T-helper 17 cell (primary cell): ENCODE measurements around the gene UBALD2. TPM values are rescaled to one million over a fixed set of nuclear protein-coding genes. Genes with fewer than 3 reads are reported as not detected.
A peak's percentile ranks its signal among the peaks of the same experiment; 100 is the strongest.

ENCODE experiments used
- ATAC-seq: fragments of 150-1000 bp; cut with Tn5 transposase; 2 replicates; pipeline ENCODE4 v1.10.0; 2021; ENCODE audit warnings: mild to moderate bottlenecking, moderate library complexity
- DNase-seq, 3 donors: peaks; one replicate each; pipeline versions ENCODE4 v3.0.0 to v3.0.0-alpha.2; 2020 to 2021
- H3K9me3 ChIP-seq: one replicate; pipeline ENCODE4 v1.7.0; 2013; ENCODE audit warnings: low read length, mild to moderate bottlenecking; ENCODE audit not compliant: control insufficient read depth, poor library complexity, severe bottlenecking
- H3K27ac Mint-ChIP-seq: one replicate; pipeline ENCODE4 v1.8.0; 2022; ENCODE audit warnings: mild to moderate bottlenecking, moderate library complexity, mixed read lengths
- H3K27me3 Mint-ChIP-seq: one replicate; pipeline ENCODE4 v1.8.0; 2022; ENCODE audit warnings: mixed read lengths
- H3K36me3 Mint-ChIP-seq: one replicate; pipeline ENCODE4 v1.8.0; 2022; ENCODE audit warnings: low read depth, mixed read lengths
- H3K4me1 Mint-ChIP-seq: one replicate; pipeline ENCODE4 v1.8.0; 2022; ENCODE audit warnings: mild to moderate bottlenecking, mixed read lengths
- H3K4me3 Mint-ChIP-seq: one replicate; pipeline ENCODE4 v1.8.0; 2022; ENCODE audit warnings: mild to moderate bottlenecking, moderate library complexity, mixed read lengths
- total RNA-seq, 4 donors: library from RNA in 2 of 4; stranded (reverse) in 2 of 4; gene quantifications; one replicate each; pipeline ENCODE4 v1.2.3 and lab custom pipeline; 2022 to 2026

Gene UBALD2
- total RNA-seq, 2 donors from 2014 or later: 201 to 252 TPM

DNA sequence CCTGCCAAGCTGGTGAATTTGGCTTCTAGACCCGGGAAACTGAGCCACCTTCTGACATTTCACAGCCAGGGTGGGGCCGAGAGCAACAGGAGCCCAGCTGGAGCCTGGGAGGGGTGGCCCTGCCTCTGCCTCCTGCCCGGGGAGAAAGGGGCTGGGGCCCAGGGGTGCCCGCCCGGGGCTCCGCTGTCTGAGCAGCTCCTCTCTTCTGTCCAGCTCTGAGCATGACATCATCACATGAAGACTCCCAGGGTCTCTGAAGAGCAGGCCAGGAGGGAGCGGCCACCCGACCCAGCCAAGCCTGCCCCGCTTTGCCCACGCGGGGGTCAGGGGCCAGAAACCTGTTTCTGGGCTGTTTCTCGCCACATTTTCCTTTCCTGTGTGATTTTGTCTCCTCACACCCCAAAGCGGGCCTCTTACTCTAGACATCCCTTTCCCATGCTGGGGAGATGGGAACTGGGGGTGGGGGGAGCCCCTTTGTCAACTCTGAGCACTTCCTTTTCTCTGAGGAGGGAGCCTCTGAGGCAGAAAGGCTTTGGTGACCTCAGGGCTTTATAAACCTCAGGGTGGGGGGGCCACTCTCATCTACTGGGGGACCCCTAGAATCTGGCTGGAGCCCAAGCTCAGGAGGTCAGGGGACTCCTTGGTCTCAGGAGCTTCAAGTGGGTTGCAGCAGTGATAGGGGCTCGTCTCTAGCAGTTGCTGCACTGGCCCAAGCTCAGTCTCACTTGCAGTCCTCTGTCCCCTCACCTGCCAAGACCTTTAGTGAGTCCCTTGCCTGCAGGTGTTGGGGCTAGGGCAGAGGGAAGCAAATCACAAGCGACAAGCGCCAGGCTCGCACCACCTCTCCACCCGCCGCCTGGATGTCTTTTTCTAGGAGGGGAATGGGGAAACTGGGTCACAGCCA lies 7.6 kb downstream of the UBALD2 start:
- peaks cover 50% of the 10 kb centered on the region for H3K4me1 Mint-ChIP-seq
- DNase-seq (no peak), ATAC-seq (no peak)
- H3K27me3 Mint-ChIP-seq: no peaks in the 10 kb centered on the region
- H3K27ac Mint-ChIP-seq: peak overlapping the region; percentile 94
- H3K4me3 Mint-ChIP-seq: peak overlapping the region; percentile 85
- H3K36me3 Mint-ChIP-seq: no peaks in the 10 kb centered on the region
- H3K9me3 ChIP-seq: no peaks in the 10 kb centered on the region

- ATAC-seq: no peak
- Mint-ChIP-seq H3K36me3 (no peaks in the 10 kb centered on the region), H3K4me3 (peak overlapping the region; percentile 85), H3K27me3 (no peaks in the 10 kb centered on the region), H3K27ac (peak overlapping the region; percentile 94), H3K4me1 (peaks cover 44% of the 10 kb centered on the region)
- no peak for DNase-seq
- no peaks in the 10 kb centered on the region for H3K9me3 ChIP-seq
Measured at GRCh38 chr17:76273445-76274111, 8.4 kb downstream of the UBALD2 start.

DNA sequence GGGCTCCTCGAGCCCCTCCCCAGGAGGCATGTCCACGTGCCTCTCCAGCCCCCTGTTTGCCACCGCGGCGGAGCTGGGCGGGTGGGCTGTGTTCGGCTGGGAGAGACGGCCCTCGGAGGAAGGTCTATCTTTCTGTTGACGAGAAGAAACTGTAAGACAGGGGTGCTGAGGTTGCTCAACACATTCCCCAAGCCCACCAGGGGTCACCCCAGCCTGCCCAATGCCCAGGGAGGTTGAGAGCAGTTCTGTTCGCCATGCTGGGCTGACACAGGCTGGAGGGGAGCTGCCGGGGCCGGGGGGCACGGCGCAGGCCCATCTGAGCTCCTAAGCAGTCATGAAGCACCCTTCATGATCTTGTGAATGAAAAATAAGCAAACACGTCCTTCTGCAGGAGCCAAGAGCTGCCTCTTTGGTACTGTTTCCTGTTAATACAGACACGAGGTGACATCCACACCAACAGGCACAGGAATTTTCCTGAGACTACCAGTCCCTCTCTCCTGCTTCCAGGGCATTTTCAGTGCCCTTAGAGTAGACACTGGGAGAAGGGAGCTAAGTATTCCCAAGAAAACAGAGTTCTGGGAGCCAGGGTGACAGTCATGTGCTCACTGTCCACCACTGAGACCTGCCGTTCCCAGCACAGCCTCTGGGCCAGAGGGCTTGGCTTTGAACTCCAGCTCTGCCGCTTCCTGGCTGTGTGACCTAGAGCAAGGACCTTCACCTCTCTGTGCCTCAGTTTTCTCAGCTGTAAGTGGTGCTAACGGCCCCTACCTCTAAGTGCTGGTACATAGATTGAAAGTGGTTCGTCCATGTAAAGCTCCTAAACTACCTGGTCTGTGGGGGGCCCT lies 9.2 kb downstream of the UBALD2 start:
- peaks cover 40% of the 10 kb centered on the region for H3K4me1 Mint-ChIP-seq
- no peaks in the 10 kb centered on the region for H3K27me3 Mint-ChIP-seq
- peak overlapping the region; percentile 94 for H3K27ac Mint-ChIP-seq
- DNase-seq (no peak), ATAC-seq (no peak)
- no peaks in the 10 kb centered on the region for H3K36me3 Mint-ChIP-seq
- H3K9me3 ChIP-seq: no peaks in the 10 kb centered on the region
- H3K4me3 Mint-ChIP-seq: no peak overlapping the region

GRCh38 chr17:76275382-76276068 lies 10.4 kb downstream of the UBALD2 start:
- no peaks in the 10 kb centered on the region for H3K27me3 Mint-ChIP-seq
- H3K36me3 Mint-ChIP-seq: no peaks in the 10 kb centered on the region
- no peak overlapping the region for H3K4me3 Mint-ChIP-seq
- peak overlapping the region; percentile 94 for H3K27ac Mint-ChIP-seq
- H3K4me1 Mint-ChIP-seq: peaks cover 33% of the 10 kb centered on the region
- no peak for ATAC-seq
- H3K9me3 ChIP-seq: no peaks in the 10 kb centered on the region
- no peak for DNase-seq

DNA sequence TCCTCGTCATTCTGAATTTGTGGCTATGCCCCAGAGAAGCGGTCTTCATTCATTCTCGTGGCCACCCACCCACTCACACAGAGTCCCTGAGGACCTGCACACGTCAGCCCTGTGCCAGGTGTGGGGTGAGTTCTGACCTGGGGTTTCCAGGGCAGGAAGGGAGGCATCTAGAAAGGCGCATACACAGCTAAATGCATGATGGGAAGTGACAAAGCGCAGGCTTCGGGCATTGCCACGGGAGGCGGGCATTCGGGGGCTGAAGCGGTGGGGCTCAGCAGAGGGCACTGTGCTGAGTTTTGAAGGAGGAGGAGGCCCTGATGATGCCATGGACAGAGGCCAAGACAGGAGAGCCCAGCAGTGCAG lies 10.9 kb downstream of the UBALD2 start:
- H3K4me1 Mint-ChIP-seq: peaks cover 28% of the 10 kb centered on the region
- DNase-seq (no peak), ATAC-seq (peak; percentile 5)
- peak overlapping the region; percentile 94 for H3K27ac Mint-ChIP-seq
- H3K4me3 Mint-ChIP-seq: no peak overlapping the region
- no peaks in the 10 kb centered on the region for H3K27me3 Mint-ChIP-seq
- H3K9me3 ChIP-seq: no peaks in the 10 kb centered on the region
- H3K36me3 Mint-ChIP-seq: no peaks in the 10 kb centered on the region

GRCh38 chr17:76276461-76277299 lies 11.5 kb downstream of the UBALD2 start:
- ATAC-seq (no peak), DNase-seq (no peak)
- no peaks in the 10 kb centered on the region for H3K9me3 ChIP-seq
- Mint-ChIP-seq H3K4me1 (peaks cover 23% of the 10 kb centered on the region), H3K36me3 (no peaks in the 10 kb centered on the region), H3K27ac (peak overlapping the region; percentile 94), H3K27me3 (no peaks in the 10 kb centered on the region), H3K4me3 (no peak overlapping the region)

- no peaks in the 10 kb centered on the region for H3K27me3 Mint-ChIP-seq
- H3K4me3 Mint-ChIP-seq: no peak overlapping the region
- H3K9me3 ChIP-seq: no peaks in the 10 kb centered on the region
- DNase-seq (no peak), ATAC-seq (no peak)
- peaks cover 19% of the 10 kb centered on the region for H3K4me1 Mint-ChIP-seq
- H3K36me3 Mint-ChIP-seq: no peaks in the 10 kb centered on the region
- peak overlapping the region; percentile 94 for H3K27ac Mint-ChIP-seq
Measured at GRCh38 chr17:76277300-76278267, 12.4 kb downstream of the UBALD2 start.

GRCh38 chr17:76278268-76278908 lies 13.2 kb downstream of the UBALD2 start:
- ATAC-seq (no peak), DNase-seq (no peak)
- no peaks in the 10 kb centered on the region for H3K9me3 ChIP-seq
- Mint-ChIP-seq H3K27ac (no peak overlapping the region), H3K4me3 (no peak overlapping the region), H3K27me3 (no peaks in the 10 kb centered on the region), H3K36me3 (no peaks in the 10 kb centered on the region), H3K4me1 (peaks cover 12% of the 10 kb centered on the region)

DNA sequence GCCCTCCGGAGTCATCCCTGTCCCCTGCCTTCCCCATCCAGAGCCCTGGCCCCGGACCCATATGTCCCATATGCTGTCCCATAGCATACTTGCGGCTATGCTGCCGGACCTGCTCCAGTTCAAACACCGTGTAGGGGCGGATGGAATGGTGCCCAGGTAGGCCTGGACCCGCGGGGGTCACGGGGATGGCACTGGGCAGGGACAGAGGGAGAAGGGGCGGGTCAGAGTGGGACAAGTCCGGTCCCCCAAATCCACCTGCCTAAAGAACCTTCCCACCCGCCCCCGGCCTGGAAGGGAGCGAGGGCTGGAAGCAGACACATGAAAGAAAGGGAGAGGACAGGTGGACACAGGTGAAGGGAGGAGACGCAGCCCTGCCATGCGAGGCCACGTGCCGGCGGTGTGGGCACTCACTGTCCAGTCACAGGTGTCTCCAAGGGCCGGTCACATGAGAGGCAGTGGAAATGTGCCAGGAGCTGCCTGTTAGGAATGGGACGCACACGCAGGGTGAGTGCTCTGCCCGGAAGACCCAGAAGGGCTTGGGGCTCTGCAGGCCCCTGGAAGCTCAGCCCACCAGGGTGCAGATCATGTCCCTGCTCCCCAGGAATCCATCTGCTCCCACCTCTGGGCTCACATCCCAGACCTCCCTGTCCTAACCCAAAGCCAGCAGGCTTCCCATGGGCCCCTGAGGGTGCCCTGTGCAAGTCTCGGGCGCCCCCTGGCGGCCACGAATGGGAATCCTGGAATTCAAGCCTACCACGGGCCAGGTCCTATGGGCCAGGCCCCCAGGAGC lies 14.0 kb downstream of the UBALD2 start:
- peak overlapping the region; percentile 65 for H3K27ac Mint-ChIP-seq
- H3K27me3 Mint-ChIP-seq: no peaks in the 10 kb centered on the region
- ATAC-seq (peak; percentile 84), DNase-seq (peak; percentile 70 to 88 (median 76))
- H3K9me3 ChIP-seq: no peaks in the 10 kb centered on the region
- peaks cover 11% of the 10 kb centered on the region for H3K4me1 Mint-ChIP-seq
- H3K4me3 Mint-ChIP-seq: no peak overlapping the region
- no peaks in the 10 kb centered on the region for H3K36me3 Mint-ChIP-seq

- ATAC-seq: no peak
- Mint-ChIP-seq H3K27me3 (no peaks in the 10 kb centered on the region), H3K36me3 (no peaks in the 10 kb centered on the region), H3K27ac (peak overlapping the region; percentile 65), H3K4me3 (no peak overlapping the region), H3K4me1 (peaks cover 11% of the 10 kb centered on the region)
- no peaks in the 10 kb centered on the region for H3K9me3 ChIP-seq
- no peak for DNase-seq
Measured at GRCh38 chr17:76279742-76280287, 14.7 kb downstream of the UBALD2 start.
